HG03354 (cell line): ENCODE results near the gene RORB.

Source experiments
- ATAC-seq: cut with Tn5 transposase; IDR thresholded peaks from one replicate; pipeline ENCODE4 v1.9.1; 2021; ENCODE audit warnings: mild to moderate bottlenecking; ENCODE audit not compliant: unreplicated experiment, poor library complexity, severe bottlenecking

The RORB gene

GRCh38 chr9:74576176-74576575, 79.0 kb downstream of the RORB start:
- ATAC-seq = no peak

GRCh38 chr9:74577956-74578355, 80.8 kb downstream of the RORB start:
- ATAC-seq = peak; percentile 54

- peak; percentile 48 for ATAC-seq
These were observed 92.4 kb downstream of the RORB start for GRCh38 chr9:74589576-74589975.

- ATAC-seq = no peak
These were observed 98.2 kb downstream of the RORB start for GRCh38 chr9:74595286-74595685.

- ATAC-seq = no peak
These were observed 101.7 kb downstream of the RORB start for GRCh38 chr9:74598874-74599273.

- peak; percentile 65 for ATAC-seq
These were observed 112.7 kb downstream of the RORB start for GRCh38 chr9:74609671-74610405.

- peak; percentile 56 for ATAC-seq
These were observed 113.5 kb downstream of the RORB start for GRCh38 chr9:74610523-74611061.

GRCh38 chr9:74630228-74630627, 133.1 kb downstream of the RORB start:
- no peak for ATAC-seq

- ATAC-seq = no peak
These were observed 142.0 kb downstream of the RORB start for GRCh38 chr9:74639112-74639511.

- no peak for ATAC-seq
These were observed 145.2 kb downstream of the RORB start for GRCh38 chr9:74642376-74642775.

GRCh38 chr9:74643303-74643923, 146.3 kb downstream of the RORB start:
- no peak for ATAC-seq

- ATAC-seq = no peak
These were observed 146.9 kb downstream of the RORB start for GRCh38 chr9:74644023-74644422.

GRCh38 chr9:74645007-74645639, 148.0 kb downstream of the RORB start:
- peak; percentile 76 for ATAC-seq

GRCh38 chr9:74653410-74654080, 156.4 kb downstream of the RORB start:
- ATAC-seq = no peak

- no peak for ATAC-seq
These were observed 165.5 kb downstream of the RORB start for GRCh38 chr9:74662674-74663073.

GRCh38 chr9:74663439-74663838, 166.3 kb downstream of the RORB start:
- no peak for ATAC-seq

- ATAC-seq = no peak
These were observed 169.6 kb downstream of the RORB start for GRCh38 chr9:74666625-74667316.

GRCh38 chr9:74672237-74672636, 175.1 kb downstream of the RORB start:
- no peak for ATAC-seq

- no peak for ATAC-seq
These were observed 176.9 kb downstream of the RORB start for GRCh38 chr9:74674077-74674476.

- ATAC-seq = no peak
These were observed 184.8 kb downstream of the RORB start for GRCh38 chr9:74681906-74682305.
